Ovary (tissue), 3 donors: ENCODE measurements around the gene PSMD12.

Source experiments
- CTCF ChIP-seq, 3 donors: fragments of 450-650 bp in 2 of 3; fragments of 200-600 bp in 1 of 3; IDR thresholded peaks; one replicate each; pipeline versions ENCODE4 v1.5.1 to v1.8.0; 2016 to 2022; ENCODE audit warnings: antibody characterized with exemption in 3 of 3, mild to moderate bottlenecking in 1 of 3
- POLR2A ChIP-seq: fragments of 450-650 bp; IDR thresholded peaks from one replicate; pipeline ENCODE4 v1.6.1; 2017; ENCODE audit warnings: antibody characterized with exemption, mild to moderate bottlenecking, moderate library complexity
- donor health status: DM: no; HTN: no; CAD: no.

GRCh38 chr17:67290244-67290643, 76.1 kb downstream of the PSMD12 start:
- no peak for TF ChIP-seq POLR2A
- TF ChIP-seq CTCF (IDR thresholded peaks at IDR 0.05): no peak
